ENCODE measurements around the gene SLFN14.
"Not testable (repeated sequence)": the region's sequence is repeated elsewhere in the genome, so short reads cannot be mapped to it uniquely, and the experiment has no call there.

Gene SLFN14

GRCh38 chr17:35519906-35520442 is 40.6 kb downstream of the SLFN14 start:
- DNase-seq: no peak

- DNase-seq: no peak
These were observed 41.2 kb downstream of the SLFN14 start for GRCh38 chr17:35519439-35519838.

- not testable (repeated sequence) for DNase-seq
These were observed 42.2 kb downstream of the SLFN14 start for GRCh38 chr17:35518431-35518830.

GRCh38 chr17:35515027-35515426 is 45.6 kb downstream of the SLFN14 start:
- DNase-seq: no peak

GRCh38 chr17:35514564-35514963 is 46.1 kb downstream of the SLFN14 start:
- no peak for DNase-seq

All from NCI-H1436 treated with DMSO at 0.1 percent for 48 hours (cell line).